ENCODE data around the gene EPYC. TPM values are rescaled to one million over a fixed set of nuclear protein-coding genes. Genes with fewer than 3 reads are reported as not detected.

The EPYC gene
- total and polyA plus RNA-seq, 10 of the 15 experiments (the other 5 are each of a cell fraction or from before 2014, with no cell fraction given), result not detected

- Histone ChIP-seq H3K4me2 (ENCODE audit: control insufficient read depth, insufficient read depth) (no peak overlapping the region), H3K9me3 (replicated peaks; ENCODE audit: control insufficient read depth, insufficient read depth, low read length) (no peaks in the 10 kb centered on the region), H3K9ac (ENCODE audit: control insufficient read depth, insufficient read depth, low read length) (no peak overlapping the region), H4K20me1 (ENCODE audit: control insufficient read depth, insufficient read depth) (no peaks in the 10 kb centered on the region), H3K36me3 (ENCODE audit: control insufficient read depth in 2 of 2, insufficient read depth in 2 of 2, low read length in 1 of 2) (no peaks in the 10 kb centered on the region), H3K79me2 (ENCODE audit: control insufficient read depth, insufficient read depth, low read length) (no peaks in the 10 kb centered on the region), H3K4me3 (no peak overlapping the region), H2AFZ (ENCODE audit: control insufficient read depth, low read depth, low read length) (no peak overlapping the region), H3K27me3 (replicated peaks in 1 of 2; ENCODE audit: control insufficient read depth in 2 of 2, insufficient read depth in 2 of 2, low read length in 1 of 2) (no peaks in the 10 kb centered on the region), H3K27ac (ENCODE audit: control insufficient read depth, insufficient read depth) (no peak overlapping the region), H3K4me1 (ENCODE audit: control insufficient read depth, insufficient read depth, low read length) (no peaks in the 10 kb centered on the region)
- ChIA-PET SMC1A (ENCODE audit: uncharacterized antibody, unreplicated experiment) (interaction anchor here (1.0 to 1.5 kb wide), 2 partner anchors 81 to 161 kb away, joined by 3 to 4 read pairs; no protein-coding TSS in a partner anchor), POLR2A (interaction anchor here (0.7 kb wide), 1 partner anchor 1071 kb away, joined by 4 read pairs; no protein-coding TSS in a partner anchor), CTCF (interaction anchor here (0.7 to 1.0 kb wide), 3 partner anchors 14 to 39 kb away, joined by 3 to 5 read pairs (median 4); no protein-coding TSS in a partner anchor), RAD21 (ENCODE audit: unreplicated experiment) (no interaction called here)
- intact Hi-C loops (cut with micrococcal nuclease; ENCODE audit: unreplicated experiment) (no loop called here), in situ Hi-C loops (cut with MboI) (no loop called here)
- DNase-seq (ENCODE audit: low read depth, low spot score) (no peak), ATAC-seq (no peak), FAIRE-seq (no peak)
- BruUV-seq (replicated peaks), result no TSS peak
- TF ChIP-seq NFYA (IDR thresholded peaks at IDR 0.05; ENCODE audit: borderline replicate concordance, low read depth, low read length) (no peak), RAD21 (IDR thresholded peaks at IDR 0.05; ENCODE audit: insufficient read depth, low read depth, low read length) (no peak), ZNF687 (IDR thresholded peaks at IDR 0.05) (no peak), EGR1 (IDR thresholded peaks at IDR 0.05; ENCODE audit: borderline replicate concordance in 1 of 2, low read depth in 2 of 2, low read length in 2 of 2) (no peak), ZSCAN29 (IDR thresholded peaks at IDR 0.05) (no peak), ATF3 (IDR thresholded peaks at IDR 0.05; ENCODE audit: borderline replicate concordance, extremely low read depth, low read depth, low read length) (no peak), PAX8 (IDR thresholded peaks at IDR 0.05) (no peak), CREM (IDR thresholded peaks at IDR 0.05; ENCODE audit: low read depth) (no peak), RCOR1 (conservative IDR thresholded peaks at IDR 0.05; ENCODE audit: low read depth, low read length) (no peak), TCF3 (IDR thresholded peaks at IDR 0.05; ENCODE audit: borderline replicate concordance, insufficient read depth, low read depth, low read length) (no peak), PML (IDR thresholded peaks at IDR 0.05; ENCODE audit: low read length) (no peak), POLR2AphosphoS5 (IDR thresholded peaks at IDR 0.05; ENCODE audit: low read length) (no peak)
- WGBS (ENCODE audit: insufficient coverage, insufficient replicate concordance, low lambda C conversion rate, missing lambda C conversion rate), result 90% methylated on average over 1 of the region's 1 CpG
Observed at GRCh38 chr12:90939382-90939781, 65.4 kb downstream of the EPYC start.
